NT2/D1 (cell line): ENCODE data around the gene RASEF.

Source experiments
- YY1 ChIP-seq: IDR thresholded peaks from 2 replicates; pipeline ENCODE4 v1.6.1; 2011; ENCODE audit not compliant: insufficient read length, insufficient read depth
- ZNF274 ChIP-seq: IDR thresholded peaks from 2 replicates; pipeline ENCODE4 v1.6.1; 2011; ENCODE audit warnings: mild to moderate bottlenecking, low read depth, low read length

GRCh38 chr9:83007521-83008300 lies 55.2 kb downstream of the RASEF start:
- TF ChIP-seq ZNF274: no peak
- no peak for TF ChIP-seq YY1
